Measurements from ENCODE around the gene STOML2.
"Not testable (repeated sequence)": the region's sequence is repeated elsewhere in the genome, so short reads cannot be mapped to it uniquely, and the experiment has no call there.

Gene STOML2

GRCh38 chr9:35102769-35103659 lies at the start of gene STOML2:
STOML2 (minus strand) TSS chr9:35103131; CDS start chr9:35103094, 37 bp downstream.
- Histone ChIP-seq H3K27me3 (ENCODE audit: control insufficient read depth in 1 of 2, insufficient read depth in 2 of 2, low read length in 2 of 2) (no peaks in the 10 kb centered on the region), H3K9me3 (ENCODE audit: low read length) (no peaks in the 10 kb centered on the region), H3K27ac (ENCODE audit: low read depth, low read length) (peak within 1 kb of the TSS; percentile 70), H3K4me1 (ENCODE audit: insufficient read depth, low read length) (peaks cover 20% of the 10 kb centered on the region), H3K9ac (ENCODE audit: low read length) (peak within 1 kb of the TSS; percentile 88), H3K36me3 (ENCODE audit: insufficient read depth, low read length) (peaks cover 55% of the 10 kb centered on the region), H3K4me3 (ENCODE audit: low read depth in 1 of 2, low read length in 2 of 2) (peak within 1 kb of the TSS; percentile 43 to 98)

- not testable (repeated sequence) for H3K27ac ChIP-seq (ENCODE audit: low read depth, low read length); H3K27me3 ChIP-seq (ENCODE audit: control insufficient read depth in 1 of 2, insufficient read depth in 2 of 2, low read length in 2 of 2); H3K4me1 ChIP-seq (ENCODE audit: insufficient read depth, low read length); H3K36me3 ChIP-seq (ENCODE audit: insufficient read depth, low read length); H3K9ac ChIP-seq (ENCODE audit: low read length); H3K4me3 ChIP-seq (ENCODE audit: low read depth in 1 of 2, low read length in 2 of 2); H3K9me3 ChIP-seq (ENCODE audit: low read length)
Observed at GRCh38 chr9:35147941-35148563, 45.1 kb upstream of the STOML2 start.

- H3K4me1 ChIP-seq (ENCODE audit: insufficient read depth, low read length), result no peaks in the 10 kb centered on the region
- H3K9ac ChIP-seq (ENCODE audit: low read length), result no peak overlapping the region
- H3K27me3 ChIP-seq (ENCODE audit: control insufficient read depth in 1 of 2, insufficient read depth in 2 of 2, low read length in 2 of 2), result no peaks in the 10 kb centered on the region
- no peaks in the 10 kb centered on the region for H3K36me3 ChIP-seq (ENCODE audit: insufficient read depth, low read length)
- H3K9me3 ChIP-seq (ENCODE audit: low read length), result peaks cover 6% of the 10 kb centered on the region
- no peak overlapping the region for H3K4me3 ChIP-seq (ENCODE audit: low read depth in 1 of 2, low read length in 2 of 2)
- H3K27ac ChIP-seq (ENCODE audit: low read depth, low read length), result no peak overlapping the region
Observed at GRCh38 chr9:35142037-35142436, 39.1 kb upstream of the STOML2 start.

- Histone ChIP-seq H3K4me1 (ENCODE audit: insufficient read depth, low read length) (no peaks in the 10 kb centered on the region), H3K4me3 (ENCODE audit: low read depth in 1 of 2, low read length in 2 of 2) (no peak overlapping the region), H3K27ac (ENCODE audit: low read depth, low read length) (no peak overlapping the region), H3K9me3 (ENCODE audit: low read length) (peaks cover 6% of the 10 kb centered on the region), H3K36me3 (ENCODE audit: insufficient read depth, low read length) (no peaks in the 10 kb centered on the region), H3K27me3 (ENCODE audit: control insufficient read depth in 1 of 2, insufficient read depth in 2 of 2, low read length in 2 of 2) (no peaks in the 10 kb centered on the region), H3K9ac (ENCODE audit: low read length) (no peak overlapping the region)
Observed at GRCh38 chr9:35140093-35140492, 37.2 kb upstream of the STOML2 start.

GRCh38 chr9:35136866-35137265 lies 33.9 kb upstream of the STOML2 start:
- Histone ChIP-seq H3K9ac (ENCODE audit: low read length) (no peak overlapping the region), H3K4me3 (ENCODE audit: low read depth in 1 of 2, low read length in 2 of 2) (no peak overlapping the region), H3K36me3 (ENCODE audit: insufficient read depth, low read length) (no peaks in the 10 kb centered on the region), H3K4me1 (ENCODE audit: insufficient read depth, low read length) (no peaks in the 10 kb centered on the region), H3K9me3 (ENCODE audit: low read length) (no peaks in the 10 kb centered on the region), H3K27me3 (ENCODE audit: control insufficient read depth in 1 of 2, insufficient read depth in 2 of 2, low read length in 2 of 2) (no peaks in the 10 kb centered on the region), H3K27ac (ENCODE audit: low read depth, low read length) (no peak overlapping the region)

GRCh38 chr9:35135988-35136387 lies 33.1 kb upstream of the STOML2 start:
- Histone ChIP-seq H3K36me3 (ENCODE audit: insufficient read depth, low read length) (no peaks in the 10 kb centered on the region), H3K27me3 (ENCODE audit: control insufficient read depth in 1 of 2, insufficient read depth in 2 of 2, low read length in 2 of 2) (no peaks in the 10 kb centered on the region), H3K27ac (ENCODE audit: low read depth, low read length) (no peak overlapping the region), H3K9me3 (ENCODE audit: low read length) (no peaks in the 10 kb centered on the region), H3K4me3 (ENCODE audit: low read depth in 1 of 2, low read length in 2 of 2) (no peak overlapping the region), H3K4me1 (ENCODE audit: insufficient read depth, low read length) (no peaks in the 10 kb centered on the region), H3K9ac (ENCODE audit: low read length) (no peak overlapping the region)

- H3K4me1 ChIP-seq (ENCODE audit: insufficient read depth, low read length), result no peaks in the 10 kb centered on the region
- no peaks in the 10 kb centered on the region for H3K36me3 ChIP-seq (ENCODE audit: insufficient read depth, low read length)
Observed at GRCh38 chr9:35134920-35135319, 32.0 kb upstream of the STOML2 start.

GRCh38 chr9:35116898-35117551 lies 14.1 kb upstream of the STOML2 start:
- H3K9me3 ChIP-seq (ENCODE audit: low read length), result no peaks in the 10 kb centered on the region
- H3K4me3 ChIP-seq (ENCODE audit: low read depth in 1 of 2, low read length in 2 of 2), result peak overlapping the region in 1 of 2 donors; percentile 77
- H3K27me3 ChIP-seq (ENCODE audit: control insufficient read depth in 1 of 2, insufficient read depth in 2 of 2, low read length in 2 of 2), result no peaks in the 10 kb centered on the region
- H3K27ac ChIP-seq (ENCODE audit: low read depth, low read length), result peak overlapping the region; percentile 51
- H3K36me3 ChIP-seq (ENCODE audit: insufficient read depth, low read length), result no peaks in the 10 kb centered on the region
- peaks cover 35% of the 10 kb centered on the region for H3K4me1 ChIP-seq (ENCODE audit: insufficient read depth, low read length)
- no peak overlapping the region for H3K9ac ChIP-seq (ENCODE audit: low read length)

More at GRCh38 chr9:35134920-35135319, 32.0 kb upstream of the STOML2 start:
- Histone ChIP-seq H3K27me3 (ENCODE audit: control insufficient read depth in 1 of 2, insufficient read depth in 2 of 2, low read length in 2 of 2) (no peaks in the 10 kb centered on the region), H3K4me3 (ENCODE audit: low read depth in 1 of 2, low read length in 2 of 2) (no peak overlapping the region), H3K27ac (ENCODE audit: low read depth, low read length) (no peak overlapping the region), H3K9ac (ENCODE audit: low read length) (no peak overlapping the region), H3K9me3 (ENCODE audit: low read length) (no peaks in the 10 kb centered on the region)

- Histone ChIP-seq H3K9ac (ENCODE audit: low read length) (no peak overlapping the region), H3K4me3 (ENCODE audit: low read depth in 1 of 2, low read length in 2 of 2) (peak overlapping the region; percentile 51 to 77), H3K9me3 (ENCODE audit: low read length) (no peaks in the 10 kb centered on the region), H3K4me1 (ENCODE audit: insufficient read depth, low read length) (peaks cover 39% of the 10 kb centered on the region), H3K27ac (ENCODE audit: low read depth, low read length) (peak overlapping the region; percentile 78), H3K36me3 (ENCODE audit: insufficient read depth, low read length) (no peaks in the 10 kb centered on the region), H3K27me3 (ENCODE audit: control insufficient read depth in 1 of 2, insufficient read depth in 2 of 2, low read length in 2 of 2) (no peaks in the 10 kb centered on the region)
Observed at GRCh38 chr9:35116539-35116897, 13.6 kb upstream of the STOML2 start.

- H3K27me3 ChIP-seq (ENCODE audit: control insufficient read depth in 1 of 2, insufficient read depth in 2 of 2, low read length in 2 of 2), result no peaks in the 10 kb centered on the region
- peak within 1 kb of the TSS; percentile 78 for H3K27ac ChIP-seq (ENCODE audit: low read depth, low read length)
- H3K9ac ChIP-seq (ENCODE audit: low read length), result peak within 1 kb of the TSS; percentile 60
- peak within 1 kb of the TSS; percentile 51 to 77 for H3K4me3 ChIP-seq (ENCODE audit: low read depth in 1 of 2, low read length in 2 of 2)
- peaks cover 41% of the 10 kb centered on the region for H3K4me1 ChIP-seq (ENCODE audit: insufficient read depth, low read length)
- H3K9me3 ChIP-seq (ENCODE audit: low read length), result no peaks in the 10 kb centered on the region
- H3K36me3 ChIP-seq (ENCODE audit: insufficient read depth, low read length), result no peaks in the 10 kb centered on the region
Observed at GRCh38 chr9:35115680-35116538, 13.0 kb upstream of the STOML2 start, which contains the start of gene ATOSB. ATOSB (minus strand) TSS chr9:35115862; CDS start chr9:35108274, 7,588 bp downstream.

Data from muscle layer of colon (tissue), 2 donors.